Calu3 (cell line): ENCODE data around the gene BECN2. TPM values are rescaled to one million over a fixed set of nuclear protein-coding genes. Genes with fewer than 3 reads are reported as not detected.
"Not testable (repeated sequence)": the region's sequence is repeated elsewhere in the genome, so short reads cannot be mapped to it uniquely, and the experiment has no call there.

ENCODE experiments used
- BruUV-seq: library from RNA; stranded (reverse); fragments of 400-500 nt; replicated peaks from 2 replicates; lab custom pipeline; 2021; lab: Mats Ljungman, UMichigan
- CTCF ChIA-PET: fragments of 300-600 bp; sonication (Branson Sonifier 250); formaldehyde crosslinking; loops from one replicate; lab custom pipeline; 2022; ENCODE audit warnings: antibody characterized with exemption; lab: Charles Lee
- DNase-seq: peaks from one replicate; pipeline ENCODE4 v3.0.0; 2022
- H3K27ac Mint-ChIP-seq: one replicate; pipeline ENCODE4 v1.8.0; 2022; ENCODE audit warnings: mixed read lengths; ENCODE audit not compliant: unreplicated experiment
- H3K27me3 Mint-ChIP-seq: one replicate; pipeline ENCODE4 v1.8.0; 2022; ENCODE audit warnings: mixed read lengths; ENCODE audit not compliant: unreplicated experiment
- H3K36me3 Mint-ChIP-seq: one replicate; pipeline ENCODE4 v1.8.0; 2022; ENCODE audit warnings: mild to moderate bottlenecking, moderate library complexity, mixed read lengths; ENCODE audit not compliant: insufficient read depth, unreplicated experiment
- H3K4me1 Mint-ChIP-seq: one replicate; pipeline ENCODE4 v1.8.0; 2022; ENCODE audit warnings: mild to moderate bottlenecking, low read depth, mixed read lengths; ENCODE audit not compliant: unreplicated experiment
- H3K4me3 Mint-ChIP-seq: one replicate; pipeline ENCODE4 v1.8.0; 2022; ENCODE audit warnings: mild to moderate bottlenecking, low read depth, moderate library complexity, mixed read lengths; ENCODE audit not compliant: unreplicated experiment
- H3K9me3 Mint-ChIP-seq: one replicate; pipeline ENCODE4 v1.8.0; 2022; ENCODE audit warnings: low read depth, mixed read lengths; ENCODE audit not compliant: unreplicated experiment
- CTCF ChIP-seq: fragments of 200-600 bp; IDR thresholded peaks from one replicate; pipeline ENCODE4 v1.8.0; 2022; ENCODE audit warnings: antibody characterized with exemption; ENCODE audit not compliant: unreplicated experiment
- intact Hi-C: fragments of 100-400 bp; cut with micrococcal nuclease; formaldehyde crosslinking; loops from one replicate; pipeline ENCODE4 v1.10.0; 2022; ENCODE audit not compliant: unreplicated experiment
- total RNA-seq: library from RNA; stranded (reverse); gene quantifications from 2 replicates; pipeline ENCODE4 v1.2.3, GENCODE V29; 2022

Gene BECN2
- total RNA-seq, 1 experiment from 2014 or later = not detected

- no TSS peak for BruUV-seq
- no peaks in the 10 kb centered on the region for H3K4me1 Mint-ChIP-seq
- intact Hi-C loops = no loop called here
- DNase-seq = no peak
- CTCF ChIA-PET = no interaction called here
- no peak overlapping the region for H3K4me3 Mint-ChIP-seq
- H3K36me3 Mint-ChIP-seq = peaks cover 3% of the 10 kb centered on the region
- no peak overlapping the region for H3K27ac Mint-ChIP-seq
- H3K27me3 Mint-ChIP-seq = no peaks in the 10 kb centered on the region
- no peak for TF ChIP-seq CTCF
- H3K9me3 Mint-ChIP-seq = no peaks in the 10 kb centered on the region
Measured at GRCh38 chr1:241976229-241976628, 18.7 kb downstream of the BECN2 start.

GRCh38 chr1:241979071-241979470 lies 21.5 kb downstream of the BECN2 start:
- no peak for TF ChIP-seq CTCF
- no TSS peak for BruUV-seq
- intact Hi-C loops = no loop called here
- no peak overlapping the region for H3K4me3 Mint-ChIP-seq
- no peaks in the 10 kb centered on the region for H3K9me3 Mint-ChIP-seq
- no peak for DNase-seq
- CTCF ChIA-PET = no interaction called here
- no peaks in the 10 kb centered on the region for H3K4me1 Mint-ChIP-seq
- H3K27ac Mint-ChIP-seq = no peak overlapping the region
- H3K36me3 Mint-ChIP-seq = peaks cover 3% of the 10 kb centered on the region
- no peaks in the 10 kb centered on the region for H3K27me3 Mint-ChIP-seq

- H3K27ac Mint-ChIP-seq = no peak overlapping the region
- H3K27me3 Mint-ChIP-seq = no peaks in the 10 kb centered on the region
- no peaks in the 10 kb centered on the region for H3K4me1 Mint-ChIP-seq
- TF ChIP-seq CTCF = no peak
- intact Hi-C loops = loop anchor here (10.0 kb wide), 1 partner anchor 365 kb away; no protein-coding TSS in a partner anchor
- H3K9me3 Mint-ChIP-seq = no peaks in the 10 kb centered on the region
- no TSS peak for BruUV-seq
- CTCF ChIA-PET = no interaction called here
- peaks cover 3% of the 10 kb centered on the region for H3K36me3 Mint-ChIP-seq
- DNase-seq = no peak
- H3K4me3 Mint-ChIP-seq = no peak overlapping the region
Measured at GRCh38 chr1:241979926-241980325, 22.4 kb downstream of the BECN2 start.

- CTCF ChIA-PET = interaction anchor here (0.5 to 1.8 kb wide), 7 partner anchors 13 to 375 kb away, joined by 3 to 20 read pairs (median 3); no protein-coding TSS in a partner anchor
- Mint-ChIP-seq H3K27ac (no peak overlapping the region), H3K4me3 (no peak overlapping the region), H3K4me1 (peaks cover 13% of the 10 kb centered on the region), H3K27me3 (no peaks in the 10 kb centered on the region), H3K9me3 (no peaks in the 10 kb centered on the region), H3K36me3 (peaks cover 5% of the 10 kb centered on the region)
- no TSS peak for BruUV-seq
- peak; percentile 58 for TF ChIP-seq CTCF
- DNase-seq = peak; percentile 60
- intact Hi-C loops = loop anchor here (1.0 to 10.0 kb wide), 4 partner anchors 33 to 453 kb away; partner anchors contain the start of gene KMO
Measured at GRCh38 chr1:241985787-241986186, 28.2 kb downstream of the BECN2 start.

GRCh38 chr1:241988389-241988930 lies 30.9 kb downstream of the BECN2 start:
- H3K9me3 Mint-ChIP-seq, DNase-seq, BruUV-seq, H3K36me3 Mint-ChIP-seq, H3K27ac Mint-ChIP-seq, H3K27me3 Mint-ChIP-seq, H3K4me3 Mint-ChIP-seq, CTCF ChIA-PET: not testable (repeated sequence)
- H3K4me1 Mint-ChIP-seq = peaks cover 13% of the 10 kb centered on the region
- intact Hi-C loops = loop anchor here (5.0 to 10.0 kb wide), 3 partner anchors 36 to 456 kb away; partner anchors contain the start of gene KMO
